NK-92 (cell line): ENCODE results near the gene ANO10.
"Not testable (repeated sequence)": the region's sequence is repeated elsewhere in the genome, so short reads cannot be mapped to it uniquely, and the experiment has no call there.

Experiments
- DNase-seq: peaks from one replicate; lab custom pipeline; 2025; ENCODE audit not compliant: unreplicated experiment; lab: John Stamatoyannopoulos, UW

Gene ANO10

GRCh38 chr3:43582866-43583265 is 38.9 kb downstream of the ANO10 start:
- DNase-seq: no peak

GRCh38 chr3:43581343-43581742 is 40.5 kb downstream of the ANO10 start:
- no peak for DNase-seq

- DNase-seq: no peak
These were observed 41.6 kb downstream of the ANO10 start for GRCh38 chr3:43580181-43580580.

GRCh38 chr3:43573576-43573975 is 48.2 kb downstream of the ANO10 start:
- DNase-seq: no peak

- not testable (repeated sequence) for DNase-seq
These were observed 56.0 kb downstream of the ANO10 start for GRCh38 chr3:43565661-43566341.

GRCh38 chr3:43559961-43560360 is 61.9 kb downstream of the ANO10 start:
- DNase-seq: no peak

GRCh38 chr3:43558171-43558570 is 63.6 kb downstream of the ANO10 start:
- no peak for DNase-seq

GRCh38 chr3:43549626-43550290 is 72.1 kb downstream of the ANO10 start:
- no peak for DNase-seq

- not testable (repeated sequence) for DNase-seq
These were observed 77.5 kb downstream of the ANO10 start for GRCh38 chr3:43544277-43544676.

- DNase-seq: no peak
These were observed 79.3 kb downstream of the ANO10 start for GRCh38 chr3:43542328-43543043.

GRCh38 chr3:43540624-43541023 is 81.2 kb downstream of the ANO10 start:
- no peak for DNase-seq

- DNase-seq: no peak
These were observed 82.5 kb downstream of the ANO10 start for GRCh38 chr3:43539321-43539720.

GRCh38 chr3:43537225-43537624 is 84.6 kb downstream of the ANO10 start:
- no peak for DNase-seq

- no peak for DNase-seq
These were observed 87.1 kb downstream of the ANO10 start for GRCh38 chr3:43534675-43535074.

- no peak for DNase-seq
These were observed 88.8 kb downstream of the ANO10 start for GRCh38 chr3:43533009-43533408.

- no peak for DNase-seq
These were observed 90.0 kb downstream of the ANO10 start for GRCh38 chr3:43531835-43532234.

GRCh38 chr3:43528498-43529099 is 93.2 kb downstream of the ANO10 start:
- no peak for DNase-seq

- no peak for DNase-seq
These were observed 94.9 kb downstream of the ANO10 start for GRCh38 chr3:43526956-43527355.

GRCh38 chr3:43525941-43526607 is 95.7 kb downstream of the ANO10 start:
- DNase-seq: no peak

GRCh38 chr3:43525386-43525785 is 96.4 kb downstream of the ANO10 start:
- DNase-seq: no peak

GRCh38 chr3:43523454-43524053 is 98.3 kb downstream of the ANO10 start:
- DNase-seq: no peak
